Heart left ventricle (tissue), 13 donors: ENCODE data around the gene DDN.

Experiments
- CTCF ChIP-seq, 12 donors: fragments of 200-600 bp; sonication (generic) in 4 of 12; IDR thresholded peaks; one replicate each; pipeline versions ENCODE4 v1.5.0 to v1.8.0; 2018 to 2022; ENCODE audit warnings: antibody characterized with exemption in 12 of 12, mild to moderate bottlenecking in 5 of 12
- POLR2A ChIP-seq, 2 donors: fragments of 450-650 bp; IDR thresholded peaks; one replicate each; pipeline ENCODE4 v1.6.1; 2017; ENCODE audit warnings: antibody characterized with exemption in 2 of 2, mild to moderate bottlenecking in 2 of 2, moderate library complexity in 2 of 2
- donor health status: ischemic (EF 13 %, LVEDD 7.1; RV severe dilation, severe dysfunction).
- donor health status: DM: no; HTN: yes; CAD: no.
- donor health status: DM: no; HTN: no; CAD: no.
- donor health status: ischemic (EF 25% LVEDD 6.9; RV normal size, moderate dysfunction).
- donor health status: ischemic (EF 25% LVEDD 5.7; RV mildly dilated, moderate dysfunction).
- donor health status: ischemic (EF 35%, LVEDD 5.7; RV mildly dilated, moderate dysfunction).
- donor health status: nonischemic (EF 11% LVEDD 7.7; RV severe dilation, severe dysfunction).
- donor health status: DM: yes; HTN: yes; CAD: no.
- donor health status: PGD.
- donor health status: ischemic (EF 29% LVEDD 5.4; RV normal size, mild dysfunction).
- donor health status: nonischemic (EF 23%, LVEDD 6.1; RV moderate dilation, normal function).

DNA sequence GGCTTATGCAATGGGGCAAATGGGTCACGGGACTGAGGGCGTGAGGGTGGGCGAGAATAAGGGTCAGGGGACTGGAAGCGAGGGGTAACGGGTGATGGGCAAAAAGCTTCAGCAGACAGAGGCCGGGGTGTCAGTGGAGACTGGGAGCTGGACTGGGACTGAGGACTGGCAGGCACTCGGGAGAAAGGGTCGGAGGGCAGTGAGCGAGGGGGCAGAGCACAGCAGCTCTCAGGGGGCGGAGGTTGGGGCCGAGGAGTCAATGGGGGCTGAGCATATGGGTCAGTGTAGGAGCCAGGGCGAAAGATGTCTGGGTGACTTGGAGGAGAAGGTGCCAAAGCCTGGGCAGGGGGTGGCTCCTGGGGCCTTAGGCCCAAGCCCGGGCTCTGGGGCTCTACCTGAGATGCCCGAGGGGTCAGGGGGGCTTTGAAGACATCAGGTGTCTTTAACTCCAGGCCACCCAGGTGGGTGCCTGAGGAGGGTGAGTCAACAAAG lies 41.2 kb upstream of the DDN start:
- TF ChIP-seq CTCF (IDR thresholded peaks at IDR 0.05) (no peak), POLR2A (IDR thresholded peaks at IDR 0.05) (no peak)
